Myocyte (in vitro differentiated cells): Measurements from ENCODE around the gene GNB1L. TPM values are rescaled to one million over a fixed set of nuclear protein-coding genes. Genes with fewer than 3 reads are reported as not detected.
"Not testable (repeated sequence)": the region's sequence is repeated elsewhere in the genome, so short reads cannot be mapped to it uniquely, and the experiment has no call there.

ENCODE experiments used
- DNase-seq: peaks from one replicate; pipeline ENCODE4 v3.0.0-alpha.2; 2012; ENCODE audit warnings: low read depth
- total RNA-seq: library from RNA; depleted of rRNA; stranded (reverse); fragments of >200 nt; gene quantifications from 2 replicates; pipeline ENCODE4 v1.2.3, GENCODE V29; 2014

Gene GNB1L
- total RNA-seq, 1 donor from 2014 or later: 6.9 TPM

GRCh38 chr22:19890502-19891316 lies 36.0 kb upstream of the GNB1L start:
- no peak for DNase-seq

DNA sequence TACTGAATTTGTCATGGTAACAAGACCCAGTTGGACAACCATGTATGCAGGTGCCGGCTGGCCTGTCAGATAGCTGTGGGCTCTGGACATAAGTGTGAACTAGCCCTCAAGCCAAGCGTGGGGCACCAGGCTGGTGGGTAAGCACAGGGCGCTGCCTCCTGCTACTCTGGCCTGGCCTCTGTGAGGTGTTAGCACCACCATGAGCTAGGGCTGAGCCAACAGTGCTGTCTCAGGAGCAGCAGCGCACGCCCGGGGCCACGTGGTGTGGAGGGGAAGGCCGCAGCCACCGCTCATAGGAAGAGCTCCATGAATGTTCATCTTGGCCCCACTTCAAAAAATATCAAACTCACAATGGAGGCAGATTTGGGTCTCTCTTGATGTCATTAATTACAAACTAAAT lies 35.3 kb upstream of the GNB1L start:
- no peak for DNase-seq

DNA sequence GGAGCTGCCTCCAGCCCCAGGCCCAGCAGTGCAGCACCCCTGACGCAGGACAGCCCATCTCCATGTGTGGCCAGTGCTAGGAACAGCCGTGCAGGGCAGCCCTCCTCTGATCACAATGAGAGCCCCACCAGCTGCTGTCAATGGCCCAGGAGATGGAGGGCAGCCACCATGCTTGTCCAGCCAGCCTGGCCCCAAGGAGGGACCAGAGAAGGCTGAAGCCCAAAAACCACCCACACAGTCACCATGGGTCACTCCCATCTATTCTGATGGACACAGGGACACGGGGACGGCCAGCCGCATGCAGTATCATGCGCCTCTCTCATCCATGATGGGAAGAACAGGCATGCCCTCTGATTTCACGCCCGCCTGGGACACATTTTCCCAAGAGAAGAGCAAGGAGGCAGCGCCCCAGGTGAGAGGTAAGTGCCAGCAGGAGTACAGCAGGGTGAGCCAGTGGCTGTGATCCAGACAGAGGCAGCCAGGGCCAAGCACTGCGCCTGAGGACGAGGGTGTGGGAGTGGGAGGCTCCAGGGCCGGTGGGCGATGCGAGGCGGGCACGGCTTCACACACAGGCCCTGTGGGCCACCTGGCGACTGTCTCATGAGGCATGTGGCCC lies 33.6 kb upstream of the GNB1L start:
- DNase-seq: no peak

DNA sequence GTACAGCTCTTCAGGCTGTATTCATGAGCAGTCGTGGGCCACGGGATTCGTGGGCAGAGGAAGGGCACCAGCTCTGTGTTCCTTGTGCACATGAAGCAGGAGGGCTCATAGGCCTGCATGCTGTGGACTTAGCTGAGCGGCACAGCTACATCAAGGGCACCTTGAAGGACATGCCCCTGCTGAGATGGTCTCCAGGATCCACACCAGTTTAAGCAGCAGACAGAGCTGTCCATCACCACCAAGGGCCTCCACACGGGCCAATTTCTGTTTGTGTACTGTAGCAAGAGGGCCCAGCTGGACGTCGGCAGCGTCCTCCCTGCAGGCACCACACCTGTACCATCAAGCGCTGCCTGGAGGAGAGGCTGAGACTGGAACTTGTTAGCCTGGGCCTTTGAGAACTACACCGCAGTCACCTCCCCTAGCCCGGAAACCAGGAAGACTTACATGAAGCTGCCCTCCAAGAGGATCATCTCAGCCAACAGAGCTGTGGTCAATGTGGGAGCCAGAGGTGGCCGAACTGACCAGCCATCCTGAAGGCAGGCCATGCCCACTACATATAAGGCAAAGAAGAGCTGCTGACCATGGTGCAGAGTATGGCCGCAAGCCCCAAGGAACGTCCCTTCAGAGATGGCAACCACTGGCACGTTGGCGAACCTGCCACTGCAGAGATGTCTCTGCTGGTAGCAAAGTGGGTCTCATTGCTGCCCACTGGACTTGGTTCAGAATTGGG lies 32.7 kb upstream of the GNB1L start:
- no peak for DNase-seq

DNA sequence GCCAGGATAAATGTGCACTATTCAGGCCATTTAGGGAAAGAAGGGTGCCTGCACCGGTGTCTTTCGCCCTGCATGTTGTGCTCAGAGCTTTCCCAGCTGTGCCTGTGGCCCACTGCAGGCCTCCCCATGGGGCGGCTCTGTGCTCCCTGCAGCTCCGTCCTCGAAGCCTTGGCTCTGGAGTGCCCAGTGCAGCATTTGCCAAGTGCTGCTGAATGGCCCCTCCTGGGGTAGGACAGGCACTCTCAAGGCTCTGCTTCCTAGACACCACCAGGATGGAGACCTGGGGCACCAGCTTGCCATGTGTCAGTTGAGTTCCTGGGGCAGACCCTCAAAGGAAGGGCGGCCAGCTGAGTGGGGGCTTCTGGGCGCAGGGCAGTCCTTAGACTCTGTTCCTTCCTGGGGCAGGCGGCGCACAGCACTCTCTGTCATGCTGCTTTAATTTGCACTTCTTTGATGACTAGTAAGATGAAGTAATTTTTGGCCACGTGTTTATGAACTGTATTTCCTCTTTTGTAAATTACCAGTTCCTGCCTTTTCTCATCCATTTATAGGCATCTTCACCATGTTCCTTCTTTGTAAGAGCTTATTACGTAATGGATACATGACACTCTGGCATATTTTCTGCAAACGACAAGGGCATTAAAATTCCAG lies 32.1 kb upstream of the GNB1L start:
- DNase-seq: no peak

DNA sequence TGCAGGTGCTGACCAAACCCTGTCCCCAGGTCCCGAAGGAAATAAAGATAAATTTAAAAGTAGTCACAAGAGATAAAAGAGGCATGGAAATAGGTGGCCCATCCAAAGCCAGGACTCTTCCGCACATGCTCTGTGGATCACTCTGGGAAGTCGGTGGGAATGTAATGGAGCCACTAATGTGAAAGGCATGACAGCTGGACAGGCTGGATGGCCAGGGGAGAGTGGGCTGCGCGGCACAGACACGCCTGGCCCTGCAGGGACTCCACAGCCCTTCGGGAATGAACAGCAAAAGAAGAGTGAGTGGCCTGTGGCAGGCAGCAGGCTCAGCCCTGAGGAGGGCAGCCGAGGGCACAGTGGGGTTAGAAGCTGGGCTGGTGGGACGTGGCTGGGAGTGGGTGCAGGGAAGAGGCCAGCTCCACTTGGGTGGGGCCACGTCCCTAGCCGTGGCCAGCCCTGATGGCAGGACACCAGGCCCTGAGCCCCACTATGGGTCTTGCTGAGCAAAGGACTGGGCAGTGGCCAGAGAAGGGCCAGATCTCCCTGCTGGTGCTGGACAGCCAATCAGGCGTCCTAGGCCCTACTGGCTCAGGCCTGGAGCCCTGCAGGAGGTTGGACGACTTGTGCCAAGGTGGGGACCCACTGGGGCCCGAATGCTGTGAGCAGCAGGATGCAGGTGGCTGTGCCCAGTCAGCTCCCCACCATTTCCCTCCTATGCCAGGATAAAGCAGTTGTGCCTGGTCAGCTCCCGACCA lies 31.3 kb upstream of the GNB1L start:
- DNase-seq: peak; percentile 89

DNA sequence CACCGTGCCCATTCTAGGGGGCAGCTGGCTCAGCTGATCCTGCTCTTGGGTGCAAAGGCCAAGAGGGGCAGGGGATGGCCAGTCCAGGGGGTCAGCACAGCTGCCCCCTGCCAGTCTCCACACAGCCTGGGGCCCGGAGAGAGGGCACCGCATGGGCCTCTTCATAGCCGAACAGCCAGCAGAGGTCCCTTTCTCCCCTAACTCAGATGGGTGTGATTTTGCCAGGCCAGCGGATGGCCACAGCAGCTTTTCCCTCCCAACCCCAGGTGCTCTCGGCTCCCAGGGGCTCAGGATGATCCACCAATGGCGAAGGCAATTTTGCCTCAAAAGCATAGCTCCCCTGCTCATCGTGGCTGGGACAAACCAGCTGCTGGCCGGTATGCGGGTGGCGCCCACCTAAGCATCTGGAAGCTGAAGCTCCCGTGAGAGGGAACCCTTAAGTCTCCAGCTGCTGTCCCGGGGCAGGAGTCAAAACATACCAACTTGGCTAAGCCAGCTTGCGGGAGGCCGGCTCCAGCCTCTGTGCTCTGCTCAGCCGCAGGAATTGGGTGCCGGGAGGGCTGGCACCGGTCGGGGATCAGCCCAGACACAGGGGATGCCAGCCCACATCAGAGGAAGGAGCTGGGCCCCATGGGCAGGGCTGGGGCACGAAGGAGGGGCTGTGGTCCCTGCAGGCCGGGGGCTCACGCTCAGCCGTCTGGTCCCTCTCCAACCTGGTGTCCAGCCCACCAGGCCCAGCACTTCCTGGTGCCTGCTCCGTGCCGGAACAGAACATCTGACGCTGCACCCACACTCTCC lies 30.5 kb upstream of the GNB1L start:
- DNase-seq: peak; percentile 89

DNA sequence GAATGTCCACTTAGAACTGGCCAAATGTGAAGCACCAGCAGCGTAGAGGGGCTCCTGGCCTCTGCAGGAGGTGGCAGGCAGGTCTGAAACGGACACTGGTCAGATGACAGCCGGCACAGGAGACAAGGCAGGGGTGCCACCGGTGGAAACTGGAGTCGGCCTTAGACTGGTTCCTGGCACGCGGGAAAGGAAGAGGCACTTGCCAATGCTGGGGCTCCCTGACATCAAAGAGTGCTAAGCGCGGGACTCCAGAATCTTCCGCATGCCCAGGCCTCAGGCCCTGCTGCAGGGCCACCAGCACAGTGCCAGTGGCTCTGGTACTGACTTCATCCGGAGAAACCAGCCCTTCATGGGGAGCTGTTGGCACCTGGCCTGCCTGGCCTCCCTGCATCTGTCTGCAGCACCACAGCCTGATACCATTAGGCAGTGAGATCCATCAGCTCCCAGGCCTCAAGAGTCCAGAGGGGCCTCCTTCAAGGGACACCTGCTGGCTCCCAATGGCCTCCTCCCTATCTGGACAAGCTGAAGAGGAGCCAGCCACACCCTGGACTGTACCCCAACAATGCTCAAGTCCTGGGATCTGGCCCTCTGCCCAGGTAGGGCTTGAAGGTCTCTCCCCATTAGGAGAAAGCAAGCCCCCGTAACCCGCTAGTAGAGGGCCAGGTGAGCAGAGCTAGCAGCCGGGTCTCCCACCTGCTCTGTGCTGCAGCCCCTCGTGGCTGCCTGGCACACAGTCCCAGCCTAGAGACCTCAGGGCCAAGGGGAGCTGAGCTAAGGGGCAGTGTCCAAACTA lies 29.7 kb upstream of the GNB1L start:
- peak; percentile 45 for DNase-seq

DNA sequence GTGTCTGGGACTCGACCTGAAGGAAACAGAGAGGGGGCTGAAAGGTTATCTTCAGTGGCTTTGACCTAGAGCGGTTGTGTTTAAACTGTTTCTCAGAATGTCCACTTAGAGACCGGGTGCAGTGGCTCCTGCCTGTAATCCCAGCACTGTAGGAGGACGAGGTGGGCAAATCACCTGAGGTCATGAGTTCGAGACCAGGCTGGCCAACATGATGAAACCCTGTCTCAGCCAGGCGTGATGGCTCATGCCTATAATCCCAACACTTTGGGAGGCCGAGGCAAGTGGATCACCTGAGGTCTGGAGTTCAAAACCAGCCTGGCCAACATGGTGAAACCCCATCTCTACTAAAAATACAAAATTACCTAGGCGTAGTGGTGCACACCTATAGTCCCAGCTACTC lies 28.8 kb upstream of the GNB1L start:
- DNase-seq: not testable (repeated sequence)

DNA sequence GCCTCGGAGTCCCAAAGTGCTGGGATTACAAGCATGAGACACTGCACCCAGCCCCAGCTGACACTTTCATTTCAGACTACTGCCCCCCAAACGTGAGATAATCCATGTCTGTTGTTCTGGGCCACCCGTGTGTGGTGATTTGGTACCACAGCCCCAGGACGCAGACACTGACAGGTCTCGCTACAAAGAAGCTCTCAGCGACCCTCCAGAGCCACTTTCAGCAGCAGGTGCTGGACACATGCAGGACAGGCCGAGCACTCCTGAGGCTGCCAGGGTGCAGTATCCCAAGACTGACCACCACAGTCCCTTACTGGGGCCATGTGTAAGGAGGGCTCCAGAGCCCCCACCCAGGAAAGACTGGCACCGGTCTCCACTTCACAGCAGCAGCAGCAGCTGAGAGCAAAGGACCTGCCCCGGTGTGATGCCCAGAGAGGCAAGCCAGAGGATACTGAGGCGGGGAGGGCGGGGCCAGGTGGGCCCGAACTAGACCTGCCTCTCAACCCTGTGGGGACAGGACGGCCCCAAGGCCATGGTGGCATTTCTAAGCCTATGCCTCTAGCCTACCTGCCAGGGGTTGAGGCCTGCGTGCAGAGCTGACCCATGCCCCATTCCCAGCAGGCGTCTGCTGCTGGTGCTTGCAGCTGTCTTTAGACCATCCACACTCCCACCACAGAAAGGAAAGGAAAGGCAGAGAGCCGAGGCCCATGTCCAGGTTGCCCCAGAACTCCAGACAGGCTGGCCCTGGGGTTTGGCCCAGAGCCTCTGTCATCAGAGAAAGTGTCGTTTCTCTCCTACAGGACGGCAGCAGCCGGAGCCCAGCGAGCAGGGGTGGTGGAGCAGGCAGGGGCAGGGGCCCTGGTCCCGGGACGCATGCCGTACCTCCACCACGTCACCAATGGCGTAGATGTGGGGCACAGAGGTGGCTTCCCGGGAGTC lies 28.0 kb upstream of the GNB1L start:
- peak; percentile 66 for DNase-seq

GRCh38 chr22:19880786-19881569 lies 26.3 kb upstream of the GNB1L start:
- DNase-seq: peak; percentile 94

DNA sequence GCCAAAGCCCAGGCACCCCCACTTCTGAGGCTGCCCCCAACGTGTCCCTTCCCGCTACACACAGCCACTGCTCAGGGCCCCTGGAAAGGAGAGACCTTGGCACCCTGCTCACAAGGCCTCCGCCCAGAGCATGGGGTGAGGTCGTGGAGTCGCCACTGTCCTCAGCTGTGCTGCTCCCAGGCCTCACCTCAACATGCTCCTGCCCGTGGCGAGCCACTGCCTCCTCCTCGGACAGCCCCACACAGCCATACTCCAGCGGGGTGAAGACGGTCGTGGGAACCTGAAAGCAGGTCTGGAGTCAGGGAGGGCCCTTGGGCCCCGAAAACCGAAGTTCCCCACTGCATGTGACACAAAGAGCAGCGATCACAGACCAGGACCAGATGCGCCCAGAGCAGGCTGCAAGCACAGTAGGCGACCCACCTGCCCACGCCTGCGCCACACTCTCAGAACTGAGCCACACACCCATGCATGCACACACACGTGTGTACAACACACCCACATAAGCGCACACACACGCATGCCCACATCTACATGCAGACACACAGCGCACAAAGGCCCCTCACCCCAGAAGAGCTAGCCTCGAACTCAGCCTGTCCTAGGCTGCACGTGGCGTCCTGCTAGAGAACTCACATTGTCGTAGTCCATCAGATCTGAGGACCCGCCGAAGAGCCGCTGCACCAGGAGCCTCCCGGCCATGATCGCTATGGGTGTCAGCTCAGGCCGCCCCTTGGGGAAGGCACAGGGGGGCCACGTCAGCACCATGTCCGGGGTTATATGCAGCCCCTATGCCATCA lies 25.5 kb upstream of the GNB1L start:
- DNase-seq: peak; percentile 51

GRCh38 chr22:19879643-19879991 lies 24.9 kb upstream of the GNB1L start:
- DNase-seq: no peak

GRCh38 chr22:19879246-19879570 lies 24.5 kb upstream of the GNB1L start:
- DNase-seq: no peak

DNA sequence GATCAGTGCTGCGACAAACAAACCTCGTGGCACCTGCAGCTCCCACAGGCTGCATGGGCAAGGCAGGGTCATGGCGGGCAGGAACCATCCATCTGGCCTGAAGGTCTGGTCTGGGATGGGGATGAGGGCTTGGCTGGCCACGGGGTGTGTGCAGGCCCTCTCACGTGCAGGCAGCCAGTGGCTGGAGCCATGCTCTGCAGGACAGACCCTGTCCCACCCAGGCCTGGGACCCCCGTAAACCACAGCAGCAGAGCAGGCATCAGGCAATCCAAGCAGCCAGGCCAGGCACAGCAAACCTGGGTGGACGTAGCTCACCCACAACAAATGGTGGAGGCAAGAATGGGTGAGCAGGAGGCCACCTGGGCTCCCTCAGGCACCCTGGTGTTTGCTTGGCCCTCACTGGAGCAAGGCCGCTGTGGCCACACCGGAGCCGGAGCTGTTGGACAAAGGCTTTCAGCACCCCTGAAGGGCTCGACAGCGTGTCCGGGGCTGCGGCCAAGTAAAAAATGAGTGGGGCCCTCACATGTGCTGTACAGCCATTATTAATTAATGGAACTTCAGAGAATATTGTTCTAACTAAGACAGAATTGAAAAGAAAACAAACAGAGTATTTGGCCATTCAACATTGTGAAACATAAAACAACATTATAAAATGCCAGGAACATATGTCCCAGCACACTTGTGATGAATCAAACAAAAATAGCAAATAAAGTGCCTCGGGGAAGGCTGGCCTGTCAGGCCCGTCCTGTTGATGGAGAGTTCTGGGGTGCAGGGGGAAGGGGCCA lies 24.0 kb upstream of the GNB1L start:
- DNase-seq: no peak
